Tibial nerve (tissue), 4 donors: ENCODE measurements around the gene EXOC1. TPM values are rescaled to one million over a fixed set of nuclear protein-coding genes. Genes with fewer than 3 reads are reported as not detected.
A peak's percentile ranks its signal among the peaks of the same experiment; 100 is the strongest.

Experiments used
- DNase-seq, 2 donors: peaks; one replicate each; pipeline ENCODE4 v3.0.0-alpha.2; 2019; ENCODE audit warnings: low spot score in 2 of 2
- H3K27ac ChIP-seq, 4 donors: fragments of 200-600 bp; sonication (generic) in 3 of 4; one replicate each; pipeline ENCODE4 v1.5.1; 2017 to 2019; ENCODE audit warnings: mild to moderate bottlenecking in 1 of 4
- H3K27me3 ChIP-seq, 2 donors: fragments of 200-600 bp; sonication (generic) in 1 of 2; one replicate each; pipeline versions ENCODE4 v1.5.1 to v1.6.0; 2017 to 2019
- H3K36me3 ChIP-seq, 3 donors: fragments of 200-600 bp; sonication (generic); one replicate each; pipeline ENCODE4 v1.5.1; 2018 to 2019
- H3K4me1 ChIP-seq, 4 donors: fragments of 200-600 bp; sonication (generic) in 3 of 4; one replicate each; pipeline ENCODE4 v1.5.1; 2017 to 2019
- H3K4me3 ChIP-seq, 4 donors: fragments of 200-600 bp; sonication (generic) in 3 of 4; one replicate each; pipeline ENCODE4 v1.5.1; 2017 to 2019; ENCODE audit warnings: mild to moderate bottlenecking in 1 of 4, moderate library complexity in 1 of 4
- H3K9me3 ChIP-seq, 4 donors: fragments of 200-600 bp; sonication (generic) in 3 of 4; one replicate each; pipeline ENCODE4 v1.5.1; 2017 to 2019
- CTCF ChIP-seq, 5 experiments: fragments of 200-600 bp in 3 of 5; fragments of 450-650 bp in 2 of 5; sonication (generic) in 3 of 5; IDR thresholded peaks; one replicate each; pipeline ENCODE4 v1.5.1; 2016 to 2019; ENCODE audit warnings: antibody characterized with exemption in 5 of 5, mild to moderate bottlenecking in 3 of 5, moderate library complexity in 2 of 5
- EP300 ChIP-seq, 2 donors: sonication (generic); formaldehyde crosslinking; IDR thresholded peaks; one replicate each; pipeline ENCODE4 v1.6.1; 2017; ENCODE audit warnings: antibody characterized with exemption in 2 of 2, mild to moderate bottlenecking in 1 of 2
- POLR2A ChIP-seq, 2 donors: fragments of 450-650 bp; IDR thresholded peaks; one replicate each; pipeline ENCODE4 v1.6.1; 2017; ENCODE audit warnings: antibody characterized with exemption in 2 of 2, mild to moderate bottlenecking in 2 of 2, moderate library complexity in 2 of 2
- WGBS, 2 donors: methylation state at CpG; one replicate each; pipeline ENCODE4 v1.1.5; 2018; 5-methylcytosine and 5-hydroxymethylcytosine counted together
- total RNA-seq, 4 donors: library from RNA; depleted of rRNA; stranded (reverse); fragments of >200 nt; gene quantifications; one replicate each; pipeline ENCODE4 v1.1.0, GENCODE V29; 2016

Gene EXOC1
- total RNA-seq, 4 donors from 2014 or later = 32.9 to 49.4 (median 41.4) TPM

GRCh38 chr4:55947254-55947882, 93.9 kb downstream of the EXOC1 start:
- H3K4me3 ChIP-seq = peak overlapping the region in 3 of 4 donors; percentile 59 to 89 (median 79)
- no peaks in the 10 kb centered on the region for H3K27me3 ChIP-seq
- peaks cover 0 to 26% (median 10%) of the 10 kb centered on the region in 4 donors for H3K4me1 ChIP-seq
- H3K27ac ChIP-seq = peak overlapping the region in 3 of 4 donors; percentile 86 to 92 (median 91)
- no peaks in the 10 kb centered on the region for H3K9me3 ChIP-seq
- no peak for DNase-seq
- TF ChIP-seq EP300 (IDR thresholded peaks at IDR 0.05) (no peak), POLR2A (IDR thresholded peaks at IDR 0.05) (no peak)
- no peaks in the 10 kb centered on the region for H3K36me3 ChIP-seq
- WGBS, 2 donors = 18 to 20% methylated on average over 6 of the region's 6 CpGs

GRCh38 chr4:55947912-55948725, 94.7 kb downstream of the EXOC1 start:
- peak in 1 of 2 donors; percentile 11 for DNase-seq
- Histone ChIP-seq H3K4me3 (peak overlapping the region; percentile 59 to 89 (median 78)), H3K27ac (peak overlapping the region; percentile 73 to 92 (median 88)), H3K9me3 (no peaks in the 10 kb centered on the region), H3K36me3 (peaks cover 0 to 3% (median 0%) of the 10 kb centered on the region in 3 donors), H3K27me3 (no peaks in the 10 kb centered on the region), H3K4me1 (peaks cover 0 to 26% (median 10%) of the 10 kb centered on the region in 4 donors)
- WGBS, 2 donors = 1% methylated on average over 18 to 19 of the region's 19 CpGs
- TF ChIP-seq CTCF (IDR thresholded peaks at IDR 0.05) = no peak
- no peak for TF ChIP-seq POLR2A (IDR thresholded peaks at IDR 0.05)
- no peak for TF ChIP-seq EP300 (IDR thresholded peaks at IDR 0.05)

- Histone ChIP-seq H3K36me3 (peaks cover 0 to 4% (median 0%) of the 10 kb centered on the region in 3 donors), H3K9me3 (no peaks in the 10 kb centered on the region), H3K27me3 (no peaks in the 10 kb centered on the region), H3K27ac (peak within 1 kb of the TSS; percentile 73 to 92 (median 88)), H3K4me1 (peaks cover 0 to 26% (median 10%) of the 10 kb centered on the region in 4 donors), H3K4me3 (peak within 1 kb of the TSS; percentile 59 to 89 (median 78))
- 0% methylated on average over 25 to 45 of the region's 77 CpGs for WGBS, 2 donors
- DNase-seq = peak; percentile 79 to 83
- TF ChIP-seq POLR2A (IDR thresholded peaks at IDR 0.05) (peak in 1 of 2 donors; percentile 34), EP300 (IDR thresholded peaks at IDR 0.05) (peak in 1 of 2 donors; percentile 86), CTCF (IDR thresholded peaks at IDR 0.05) (peak; percentile 92 to 97 (median 96))
Observed at GRCh38 chr4:55948726-55949481, 95.5 kb downstream of the EXOC1 start, which contains the start of gene CEP135. Gene CEP135 (plus strand): TSS chr4:55948945. CDS start chr4:55952131, 3,186 bp downstream.

- TF ChIP-seq EP300 (IDR thresholded peaks at IDR 0.05) (no peak), POLR2A (IDR thresholded peaks at IDR 0.05) (no peak), CTCF (IDR thresholded peaks at IDR 0.05) (no peak)
- DNase-seq = no peak
- peaks cover 0 to 26% (median 10%) of the 10 kb centered on the region in 4 donors for H3K4me1 ChIP-seq
- H3K27me3 ChIP-seq = no peaks in the 10 kb centered on the region
- H3K36me3 ChIP-seq = peaks cover 0 to 4% (median 3%) of the 10 kb centered on the region in 3 donors
- H3K27ac ChIP-seq = peak overlapping the region; percentile 73 to 92 (median 88)
- WGBS, 2 donors = 2% methylated on average over 3 of the region's 3 CpGs
- H3K4me3 ChIP-seq = peak overlapping the region; percentile 59 to 89 (median 78)
- no peaks in the 10 kb centered on the region for H3K9me3 ChIP-seq
Observed at GRCh38 chr4:55949482-55949802, 96.0 kb downstream of the EXOC1 start.

- Histone ChIP-seq H3K27me3 (no peaks in the 10 kb centered on the region), H3K9me3 (no peaks in the 10 kb centered on the region), H3K36me3 (peaks cover 0 to 21% (median 4%) of the 10 kb centered on the region in 3 donors), H3K4me3 (no peak overlapping the region), H3K4me1 (peaks cover 0 to 26% (median 10%) of the 10 kb centered on the region in 4 donors), H3K27ac (no peak overlapping the region)
- no peak for DNase-seq
- TF ChIP-seq EP300 (IDR thresholded peaks at IDR 0.05) (no peak), POLR2A (IDR thresholded peaks at IDR 0.05) (no peak), CTCF (IDR thresholded peaks at IDR 0.05) (no peak)
- 96 to 98% methylated on average over 5 of the region's 5 CpGs for WGBS, 2 donors
Observed at GRCh38 chr4:55951191-55951922, 97.9 kb downstream of the EXOC1 start.
